Naive thymus-derived CD4-positive, alpha-beta T cell (primary cell): Measurements from ENCODE around the gene SUV39H1. TPM values are rescaled to one million over a fixed set of nuclear protein-coding genes. Genes with fewer than 3 reads are reported as not detected.
"Not testable (repeated sequence)": the region's sequence is repeated elsewhere in the genome, so short reads cannot be mapped to it uniquely, and the experiment has no call there.

Experiments used
- ATAC-seq: fragments of 150-1000 bp; cut with Tn5 transposase; 2 replicates; pipeline ENCODE4 v1.10.0; 2021; ENCODE audit warnings: mild to moderate bottlenecking, moderate library complexity
- CTCF ChIA-PET: fragments of 350-600 bp; sonication (Branson Sonifier 250); formaldehyde crosslinking; loops from one replicate; lab custom pipeline; 2021; ENCODE audit warnings: antibody characterized with exemption; lab: Charles Lee
- POLR2A ChIA-PET: fragments of 350-600 bp; sonication (Branson Sonifier 250); formaldehyde crosslinking; loops from one replicate; lab custom pipeline; 2021; ENCODE audit warnings: antibody characterized with exemption, inconsistent platforms; lab: Charles Lee
- DNase-seq, 9 donors: peaks; one replicate each; pipeline versions ENCODE4 v3.0.0 to v3.0.0-alpha.2; 2020 to 2022; ENCODE audit warnings: mixed read lengths in 1 of 9
- H3K27ac ChIP-seq: one replicate; pipeline ENCODE4 v1.7.0; 2013; ENCODE audit warnings: mild to moderate bottlenecking, low read depth, low read length, moderate library complexity
- H3K27me3 ChIP-seq, 2 donors: one replicate each; pipeline ENCODE4 v1.7.0; 2013; ENCODE audit warnings: low read length in 2 of 2, mild to moderate bottlenecking in 2 of 2, moderate library complexity in 2 of 2; ENCODE audit not compliant: control insufficient read depth in 2 of 2, insufficient read depth in 2 of 2
- H3K36me3 ChIP-seq, 3 experiments: 1 replicate in 2 of 3; 2 replicates in 1 of 3; pipeline ENCODE4 v1.7.0; 2013; ENCODE audit warnings: low read length in 3 of 3, mild to moderate bottlenecking in 3 of 3, moderate library complexity in 1 of 3; ENCODE audit not compliant: insufficient read depth in 3 of 3, control insufficient read depth in 2 of 3
- H3K4me1 ChIP-seq, 2 donors: one replicate each; pipeline ENCODE4 v1.7.0; 2013; ENCODE audit warnings: low read length in 2 of 2, mild to moderate bottlenecking in 2 of 2, moderate library complexity in 1 of 2; ENCODE audit not compliant: control insufficient read depth in 2 of 2, insufficient read depth in 2 of 2
- H3K4me3 ChIP-seq: 2 replicates; pipeline ENCODE4 v1.7.0; 2013; ENCODE audit warnings: mild to moderate bottlenecking, low read length
- H3K9me3 ChIP-seq, 3 experiments: 1 replicate in 2 of 3; 2 replicates in 1 of 3; pipeline ENCODE4 v1.7.0; 2013; ENCODE audit warnings: low read length in 3 of 3; ENCODE audit not compliant: control insufficient read depth in 2 of 3
- H3K27ac Mint-ChIP-seq, 9 donors: one replicate each; pipeline ENCODE4 v1.8.0; 2020 to 2022; ENCODE audit warnings: mixed read lengths in 9 of 9, mild to moderate bottlenecking in 8 of 9, moderate library complexity in 5 of 9, inconsistent platforms in 2 of 9
- H3K27me3 Mint-ChIP-seq, 5 donors: one replicate each; pipeline ENCODE4 v1.8.0; 2021 to 2022; ENCODE audit warnings: mixed read lengths in 5 of 5, mild to moderate bottlenecking in 1 of 5
- H3K36me3 Mint-ChIP-seq, 5 donors: one replicate each; pipeline ENCODE4 v1.8.0; 2020 to 2022; ENCODE audit warnings: mixed read lengths in 5 of 5, mild to moderate bottlenecking in 3 of 5, inconsistent platforms in 1 of 5
- H3K4me1 Mint-ChIP-seq, 7 donors: one replicate each; pipeline ENCODE4 v1.8.0; 2020 to 2022; ENCODE audit warnings: mixed read lengths in 7 of 7, mild to moderate bottlenecking in 3 of 7, inconsistent platforms in 1 of 7
- H3K4me3 Mint-ChIP-seq, 10 donors: one replicate each; pipeline ENCODE4 v1.8.0; 2020 to 2022; ENCODE audit warnings: mild to moderate bottlenecking in 10 of 10, mixed read lengths in 10 of 10, moderate library complexity in 6 of 10, inconsistent platforms in 2 of 10
- H3K9me3 Mint-ChIP-seq, 11 donors: one replicate each; pipeline ENCODE4 v1.8.0; 2020 to 2022; ENCODE audit warnings: mixed read lengths in 11 of 11, mild to moderate bottlenecking in 4 of 11, inconsistent platforms in 1 of 11, moderate library complexity in 1 of 11
- intact Hi-C, 2 donors: fragments of 100-400 bp; cut with micrococcal nuclease; formaldehyde crosslinking; loops; one replicate each; pipeline ENCODE4 v1.15.1; 2023
- polyA plus RNA-seq, 2 donors: library from polyadenylated mRNA; unstranded; fragments of 300-500 nt; fragmentation: Illumina TruSeq; gene quantifications; one replicate each; pipeline ENCODE4 v1.2.3, GENCODE V29; 2021
- total RNA-seq, 6 experiments: library from RNA in 5 of 6; stranded (reverse) in 5 of 6; gene quantifications; 1 replicate in 5 of 6; 2 replicates in 1 of 6; pipeline ENCODE4 v1.2.3 and lab custom pipeline; 2021 to 2026

SUV39H1 gene
- total and polyA plus RNA-seq, 7 experiments from 2014 or later = 4.6 to 23.3 (median 8.6) TPM

DNA sequence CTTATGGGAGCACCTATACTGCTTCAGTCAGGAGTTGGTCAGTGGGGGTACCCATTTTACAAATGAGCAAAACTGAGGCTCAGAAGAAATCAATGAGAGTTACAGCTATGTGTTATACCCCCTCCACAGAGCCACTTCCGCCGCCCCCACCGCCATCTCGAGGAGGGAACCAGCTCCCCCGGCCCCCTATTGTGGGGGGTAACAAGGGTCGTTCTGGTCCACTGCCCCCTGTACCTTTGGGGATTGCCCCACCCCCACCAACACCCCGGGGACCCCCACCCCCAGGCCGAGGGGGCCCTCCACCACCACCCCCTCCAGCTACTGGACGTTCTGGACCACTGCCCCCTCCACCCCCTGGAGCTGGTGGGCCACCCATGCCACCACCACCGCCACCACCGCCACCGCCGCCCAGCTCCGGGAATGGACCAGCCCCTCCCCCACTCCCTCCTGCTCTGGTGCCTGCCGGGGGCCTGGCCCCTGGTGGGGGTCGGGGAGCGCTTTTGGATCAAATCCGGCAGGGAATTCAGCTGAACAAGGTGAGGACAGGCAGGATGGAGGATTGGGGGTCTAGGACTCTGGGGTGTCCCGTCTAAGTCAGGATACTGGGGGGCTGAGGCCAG, 7.9 kb upstream of the SUV39H1 start:
- DNase-seq = no peak
- ATAC-seq = no peak
- intact Hi-C loops = loop anchor here (10.0 kb wide), 2 partner anchors 94 to 214 kb away; partner anchors contain the start of genes FTSJ1 (in 1 of the 2), SLC38A5 (in 1 of the 2) and WDR13 (in 1 of the 2)
- POLR2A ChIA-PET = no interaction called here
- no peak overlapping the region for H3K27ac ChIP-seq
- Mint-ChIP-seq H3K4me1 (peaks cover 31 to 47% (median 42%) of the 10 kb centered on the region in 7 donors), H3K27me3 (no peaks in the 10 kb centered on the region), H3K36me3 (peaks cover 4 to 40% (median 34%) of the 10 kb centered on the region in 5 donors), H3K27ac (peak overlapping the region in 2 of 9 donors; percentile 45 to 56), H3K4me3 (peak overlapping the region in 1 of 10 donors; percentile 13), H3K9me3 (peaks cover 0 to 3% (median 0%) of the 10 kb centered on the region in 11 donors)
- H3K4me3 ChIP-seq = no peak overlapping the region
- H3K27me3 ChIP-seq = no peaks in the 10 kb centered on the region
- CTCF ChIA-PET = no interaction called here
- H3K4me1 ChIP-seq = peaks cover 25 to 29% of the 10 kb centered on the region in 2 donors
- peaks cover 0 to 39% (median 9%) of the 10 kb centered on the region in 3 experiments for H3K36me3 ChIP-seq
- no peaks in the 10 kb centered on the region for H3K9me3 ChIP-seq

GRCh38 chrX:48689208-48689920, 7.2 kb upstream of the SUV39H1 start:
- H3K9me3 ChIP-seq = no peaks in the 10 kb centered on the region
- H3K27ac Mint-ChIP-seq = peak overlapping the region in 3 of 9 donors; percentile 25 to 56 (median 45)
- peaks cover 0 to 39% (median 9%) of the 10 kb centered on the region in 3 experiments for H3K36me3 ChIP-seq
- CTCF ChIA-PET = no interaction called here
- POLR2A ChIA-PET = no interaction called here
- H3K4me1 Mint-ChIP-seq = peaks cover 25 to 40% (median 35%) of the 10 kb centered on the region in 7 donors
- intact Hi-C loops = loop anchor here (10.0 kb wide), 2 partner anchors 95 to 215 kb away; partner anchors contain the start of genes FTSJ1 (in 1 of the 2), SLC38A5 (in 1 of the 2) and WDR13 (in 1 of the 2)
- no peak overlapping the region for H3K4me3 ChIP-seq
- DNase-seq (no peak), ATAC-seq (no peak)
- no peaks in the 10 kb centered on the region for H3K27me3 Mint-ChIP-seq
- peaks cover 0 to 3% (median 0%) of the 10 kb centered on the region in 11 donors for H3K9me3 Mint-ChIP-seq
- H3K36me3 Mint-ChIP-seq = peaks cover 4 to 35% (median 33%) of the 10 kb centered on the region in 5 donors
- peaks cover 24 to 26% of the 10 kb centered on the region in 2 donors for H3K4me1 ChIP-seq
- no peak overlapping the region for H3K27ac ChIP-seq
- no peaks in the 10 kb centered on the region for H3K27me3 ChIP-seq
- H3K4me3 Mint-ChIP-seq = no peak overlapping the region

DNA sequence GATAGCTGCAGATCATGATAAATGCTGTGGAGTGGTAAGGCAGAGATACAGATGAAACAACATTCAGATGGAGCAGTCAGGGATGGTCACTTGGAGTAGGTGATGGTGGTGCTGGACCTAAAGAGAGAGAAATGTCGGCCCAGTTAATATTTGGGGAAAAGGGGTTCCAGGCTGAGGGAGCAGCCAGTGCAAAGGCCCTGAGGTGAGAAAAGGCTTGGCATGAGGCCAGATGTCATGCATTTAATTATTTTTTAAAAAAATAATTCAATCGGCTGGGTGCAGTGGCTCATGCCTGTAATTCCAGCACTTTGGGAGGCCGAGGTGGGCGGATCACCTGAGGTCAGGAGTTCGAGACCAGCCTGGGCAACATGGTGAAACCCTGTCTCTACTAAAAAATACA, 4.8 kb upstream of the SUV39H1 start:
- H3K4me3 Mint-ChIP-seq, H3K27ac ChIP-seq, H3K4me3 ChIP-seq, H3K4me1 ChIP-seq, DNase-seq, H3K9me3 Mint-ChIP-seq, H3K9me3 ChIP-seq, H3K27ac Mint-ChIP-seq, ATAC-seq, H3K27me3 Mint-ChIP-seq, CTCF ChIA-PET, H3K27me3 ChIP-seq: not testable (repeated sequence)
- POLR2A ChIA-PET = interaction anchor here (1.3 kb wide), 1 partner anchor 16 kb away, joined by 4 read pairs; no protein-coding TSS in a partner anchor
- intact Hi-C loops = loop anchor here in 1 of 2 donors (10.0 kb wide), 1 partner anchor 217 kb away; the partner anchor contains the start of genes FTSJ1 and SLC38A5
- H3K36me3 Mint-ChIP-seq = peaks cover 0 to 22% (median 15%) of the 10 kb centered on the region in 5 donors
- H3K36me3 ChIP-seq = peaks cover 0 to 25% (median under 1%) of the 10 kb centered on the region in 3 experiments
- peaks cover 17 to 29% (median 25%) of the 10 kb centered on the region in 7 donors for H3K4me1 Mint-ChIP-seq

DNA sequence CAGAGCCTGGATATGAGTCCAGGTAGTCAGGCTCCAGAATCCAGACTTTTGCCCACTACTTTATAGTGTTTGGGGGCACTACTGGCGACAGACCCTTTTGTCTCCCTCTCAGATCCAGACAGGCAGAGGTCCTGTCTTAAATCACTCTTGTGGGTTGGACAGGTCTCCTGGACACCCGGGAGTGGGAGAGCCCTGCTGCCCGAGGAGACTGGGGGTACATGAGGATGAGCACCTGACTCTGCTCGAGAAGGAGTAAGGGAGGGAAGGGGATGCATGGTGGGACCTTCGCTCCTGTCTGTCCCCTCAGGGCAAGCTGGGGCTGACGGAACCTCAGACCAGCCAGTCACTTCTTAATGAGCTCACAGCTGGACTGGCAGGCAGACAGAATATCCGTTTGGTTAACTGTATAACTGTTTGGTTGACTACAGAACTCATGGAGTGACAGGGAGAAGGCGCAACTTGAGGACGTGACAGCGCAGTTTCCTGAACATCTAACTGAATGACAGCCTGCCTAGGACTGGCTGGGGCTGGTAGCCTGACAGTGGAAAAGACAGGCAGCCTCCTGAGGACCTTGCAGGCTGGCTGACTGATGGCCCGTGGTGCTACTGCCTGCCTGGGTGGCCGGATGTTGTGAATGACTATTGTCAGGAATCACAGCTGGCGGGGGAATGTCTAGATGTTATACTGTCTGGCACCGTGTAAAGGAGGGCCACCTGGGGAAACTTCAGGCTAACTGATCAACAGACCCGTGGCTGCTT, 1.6 kb upstream of the SUV39H1 start:
- H3K27me3 ChIP-seq = no peaks in the 10 kb centered on the region
- DNase-seq = no peak
- Mint-ChIP-seq H3K36me3 (peaks cover 0 to 16% (median 10%) of the 10 kb centered on the region in 5 donors), H3K27ac (peak overlapping the region; percentile 61 to 96 (median 95)), H3K27me3 (no peaks in the 10 kb centered on the region), H3K4me1 (peaks cover 11 to 31% (median 24%) of the 10 kb centered on the region in 7 donors), H3K4me3 (peak overlapping the region in 9 of 10 donors; percentile 33 to 95 (median 88)), H3K9me3 (peaks cover 0 to 6% (median 0%) of the 10 kb centered on the region in 11 donors)
- ChIA-PET CTCF (no interaction called here), POLR2A (interaction anchor here (0.9 to 5.9 kb wide), 8 partner anchors 11 to 263 kb away, joined by 3 to 50 read pairs (median 12); partner anchors contain the start of genes HDAC6, OTUD5 and WAS)
- H3K36me3 ChIP-seq = peaks cover 0 to 12% (median 0%) of the 10 kb centered on the region in 3 experiments
- intact Hi-C loops = loop anchor here (5.0 to 10.0 kb wide), 2 partner anchors 202 to 220 kb away; partner anchors contain the start of genes FTSJ1 (in 1 of the 2), PQBP1 (in 1 of the 2), SLC38A5 (in 1 of the 2) and TIMM17B (in 1 of the 2)
- H3K27ac ChIP-seq = peak overlapping the region; percentile 82
- ATAC-seq = no peak
- H3K9me3 ChIP-seq = no peaks in the 10 kb centered on the region
- H3K4me1 ChIP-seq = peaks cover 0 to 13% of the 10 kb centered on the region in 2 donors
- no peak overlapping the region for H3K4me3 ChIP-seq

GRCh38 chrX:48695534-48695896, 1.0 kb upstream of the SUV39H1 start:
- no peaks in the 10 kb centered on the region for H3K27me3 ChIP-seq
- ChIA-PET POLR2A (interaction anchor here (0.9 to 5.9 kb wide), 10 partner anchors 12 to 263 kb away, joined by 3 to 50 read pairs (median 8); partner anchors contain the start of genes HDAC6, OTUD5 and WAS), CTCF (no interaction called here)
- H3K27me3 Mint-ChIP-seq = no peaks in the 10 kb centered on the region
- no peak for ATAC-seq
- H3K36me3 Mint-ChIP-seq = peaks cover 0 to 13% (median 10%) of the 10 kb centered on the region in 5 donors
- peaks cover 0 to 13% of the 10 kb centered on the region in 2 donors for H3K4me1 ChIP-seq
- peaks cover 0 to 6% (median 0%) of the 10 kb centered on the region in 11 donors for H3K9me3 Mint-ChIP-seq
- H3K27ac ChIP-seq = peak overlapping the region; percentile 82
- DNase-seq = no peak
- peaks cover 0 to 18% (median 0%) of the 10 kb centered on the region in 3 experiments for H3K36me3 ChIP-seq
- H3K4me1 Mint-ChIP-seq = peaks cover 11 to 32% (median 24%) of the 10 kb centered on the region in 7 donors
- H3K27ac Mint-ChIP-seq = peak overlapping the region; percentile 86 to 96 (median 95)
- H3K9me3 ChIP-seq = no peaks in the 10 kb centered on the region
- H3K4me3 ChIP-seq = peak overlapping the region; percentile 62
- peak overlapping the region; percentile 86 to 95 (median 90) for H3K4me3 Mint-ChIP-seq
- intact Hi-C loops = loop anchor here (5.0 to 10.0 kb wide), 2 partner anchors 202 to 221 kb away; partner anchors contain the start of genes FTSJ1 (in 1 of the 2), PQBP1 (in 1 of the 2), SLC38A5 (in 1 of the 2) and TIMM17B (in 1 of the 2)
